Colonic mucosa (tissue), 4 donors: ENCODE results near the gene SLC47A1. TPM values are rescaled to one million over a fixed set of nuclear protein-coding genes. Genes with fewer than 3 reads are reported as not detected.

Source experiments
- DNase-seq: peaks from one replicate; pipeline ENCODE4 v3.0.0-alpha.2; 2020
- H3K27ac ChIP-seq: fragments of 200-600 bp; one replicate; pipeline ENCODE4 v1.8.0; 2021
- H3K27me3 ChIP-seq: fragments of 200-600 bp; one replicate; pipeline ENCODE4 v1.8.0; 2021
- H3K36me3 ChIP-seq: fragments of 200-600 bp; one replicate; pipeline ENCODE4 v1.8.0; 2021
- H3K4me1 ChIP-seq: fragments of 200-600 bp; one replicate; pipeline ENCODE4 v1.8.0; 2021; ENCODE audit warnings: mild to moderate bottlenecking
- H3K4me3 ChIP-seq: fragments of 200-600 bp; one replicate; pipeline ENCODE4 v1.8.0; 2021
- H3K9ac ChIP-seq, 2 donors: one replicate each; pipeline ENCODE4 v1.7.0; 2013; ENCODE audit warnings: control low read depth in 2 of 2, low read depth in 2 of 2, low read length in 2 of 2
- H3K9me3 ChIP-seq: fragments of 200-600 bp; one replicate; pipeline ENCODE4 v1.8.0; 2021
- intact Hi-C: fragments of 100-400 bp; cut with DNase I; formaldehyde crosslinking; loops from one replicate; pipeline ENCODE4 v1.14.1; 2022
- total RNA-seq, 2 donors: library from RNA; stranded (reverse); fragmentation: NEBNext Ultra II Directional in 1 of 2; extraction: Animal tissue kit (Norgen Biotek cat#: 25700) in 1 of 2; gene quantifications; one replicate each; pipeline ENCODE4 v1.2.1, GENCODE V29; 2021
- TF ChIP-seq, protein P1 (sequence below): fragments of 200-600 bp; IDR thresholded peaks from one replicate; pipeline ENCODE4 v1.8.0; 2022; ENCODE audit warnings: antibody characterized with exemption, mild to moderate bottlenecking
- donor health status: healthy.
- donor health status: DM: no; HTN: no; CAD: no.
- donor health status: DM: no; HTN: no; CAD: no.

Gene SLC47A1
- total RNA-seq, 2 donors from 2014 or later: 0.37 to 1.0 TPM

DNA sequence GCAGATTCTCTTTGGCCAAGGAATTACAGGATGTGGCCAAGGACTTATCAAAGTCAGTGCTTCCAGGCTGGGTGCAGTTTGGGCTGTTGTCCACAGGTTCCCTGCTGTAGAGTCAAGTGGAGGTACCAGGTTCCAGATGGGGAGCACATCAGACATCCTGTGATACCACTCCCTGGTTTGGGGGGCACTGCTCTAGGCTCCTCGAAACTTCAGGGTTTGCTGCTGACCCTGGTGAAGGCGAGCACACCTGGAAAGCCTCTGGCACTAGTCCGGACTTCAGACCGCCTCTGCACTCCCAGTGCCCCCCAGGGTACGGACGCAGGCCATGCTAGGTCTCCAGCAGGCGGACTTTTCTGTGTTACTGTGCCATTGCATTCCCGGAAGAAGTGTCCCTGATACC is 10.7 kb downstream of the SLC47A1 start:
- no peak overlapping the region for H3K9ac ChIP-seq
- no peak overlapping the region for H3K27ac ChIP-seq
- H3K4me3 ChIP-seq: no peak overlapping the region
- intact Hi-C loops: loop anchor here (10.0 kb wide), 1 partner anchor 50 kb away; no protein-coding TSS in a partner anchor
- no peaks in the 10 kb centered on the region for H3K9me3 ChIP-seq
- no peaks in the 10 kb centered on the region for H3K27me3 ChIP-seq
- peaks cover 8% of the 10 kb centered on the region for H3K4me1 ChIP-seq
- H3K36me3 ChIP-seq: no peaks in the 10 kb centered on the region
- DNase-seq: no peak
- TF ChIP-seq, protein P1, sequence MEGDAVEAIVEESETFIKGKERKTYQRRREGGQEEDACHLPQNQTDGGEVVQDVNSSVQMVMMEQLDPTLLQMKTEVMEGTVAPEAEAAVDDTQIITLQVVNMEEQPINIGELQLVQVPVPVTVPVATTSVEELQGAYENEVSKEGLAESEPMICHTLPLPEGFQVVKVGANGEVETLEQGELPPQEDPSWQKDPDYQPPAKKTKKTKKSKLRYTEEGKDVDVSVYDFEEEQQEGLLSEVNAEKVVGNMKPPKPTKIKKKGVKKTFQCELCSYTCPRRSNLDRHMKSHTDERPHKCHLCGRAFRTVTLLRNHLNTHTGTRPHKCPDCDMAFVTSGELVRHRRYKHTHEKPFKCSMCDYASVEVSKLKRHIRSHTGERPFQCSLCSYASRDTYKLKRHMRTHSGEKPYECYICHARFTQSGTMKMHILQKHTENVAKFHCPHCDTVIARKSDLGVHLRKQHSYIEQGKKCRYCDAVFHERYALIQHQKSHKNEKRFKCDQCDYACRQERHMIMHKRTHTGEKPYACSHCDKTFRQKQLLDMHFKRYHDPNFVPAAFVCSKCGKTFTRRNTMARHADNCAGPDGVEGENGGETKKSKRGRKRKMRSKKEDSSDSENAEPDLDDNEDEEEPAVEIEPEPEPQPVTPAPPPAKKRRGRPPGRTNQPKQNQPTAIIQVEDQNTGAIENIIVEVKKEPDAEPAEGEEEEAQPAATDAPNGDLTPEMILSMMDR: no peak

DNA sequence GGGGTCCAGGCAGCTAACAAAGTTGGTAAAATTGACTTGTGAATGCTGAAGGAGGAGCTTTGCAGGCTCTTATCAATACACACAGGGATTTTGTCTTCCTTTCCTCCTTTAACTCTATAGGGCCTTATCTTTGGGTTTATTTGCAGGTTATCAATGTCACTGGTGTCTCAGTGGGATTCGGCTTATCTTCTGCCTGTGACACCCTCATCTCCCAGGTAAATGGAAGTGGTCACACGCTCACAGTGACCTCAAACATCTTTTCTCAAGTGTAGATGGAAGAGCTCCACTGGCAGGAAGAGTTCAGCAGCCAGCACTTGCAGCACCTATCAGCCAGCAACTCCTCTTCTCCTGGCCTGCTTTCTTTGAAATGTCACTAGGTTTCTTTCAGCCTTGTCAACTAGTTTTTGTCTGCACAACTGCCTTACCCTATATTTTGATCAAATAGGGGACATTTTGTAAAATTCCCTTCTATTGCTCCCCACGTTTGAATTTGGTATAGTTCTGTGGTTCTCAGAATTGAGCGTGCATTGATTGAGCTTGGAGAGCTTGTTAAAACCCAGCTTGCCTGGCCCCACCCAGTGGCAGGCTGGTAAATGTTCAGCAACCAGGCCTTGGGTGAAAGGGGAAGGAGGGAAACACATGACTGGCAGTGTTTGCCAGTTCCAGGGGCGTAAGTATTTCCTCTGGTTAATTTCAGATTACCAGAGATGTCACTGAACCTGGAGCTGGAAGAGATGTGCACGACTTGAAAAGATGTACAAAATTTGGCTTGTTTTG is 12.8 kb downstream of the SLC47A1 start:
- no peaks in the 10 kb centered on the region for H3K36me3 ChIP-seq
- peak overlapping the region; percentile 9 for H3K27ac ChIP-seq
- intact Hi-C loops: loop anchor here (10.0 kb wide), 1 partner anchor 48 kb away; no protein-coding TSS in a partner anchor
- H3K9me3 ChIP-seq: no peaks in the 10 kb centered on the region
- H3K27me3 ChIP-seq: no peaks in the 10 kb centered on the region
- H3K9ac ChIP-seq: no peak overlapping the region
- no peak overlapping the region for H3K4me3 ChIP-seq
- peak; percentile 74 for DNase-seq
- H3K4me1 ChIP-seq: peaks cover 8% of the 10 kb centered on the region
- TF ChIP-seq, protein P1: peak; percentile 18

DNA sequence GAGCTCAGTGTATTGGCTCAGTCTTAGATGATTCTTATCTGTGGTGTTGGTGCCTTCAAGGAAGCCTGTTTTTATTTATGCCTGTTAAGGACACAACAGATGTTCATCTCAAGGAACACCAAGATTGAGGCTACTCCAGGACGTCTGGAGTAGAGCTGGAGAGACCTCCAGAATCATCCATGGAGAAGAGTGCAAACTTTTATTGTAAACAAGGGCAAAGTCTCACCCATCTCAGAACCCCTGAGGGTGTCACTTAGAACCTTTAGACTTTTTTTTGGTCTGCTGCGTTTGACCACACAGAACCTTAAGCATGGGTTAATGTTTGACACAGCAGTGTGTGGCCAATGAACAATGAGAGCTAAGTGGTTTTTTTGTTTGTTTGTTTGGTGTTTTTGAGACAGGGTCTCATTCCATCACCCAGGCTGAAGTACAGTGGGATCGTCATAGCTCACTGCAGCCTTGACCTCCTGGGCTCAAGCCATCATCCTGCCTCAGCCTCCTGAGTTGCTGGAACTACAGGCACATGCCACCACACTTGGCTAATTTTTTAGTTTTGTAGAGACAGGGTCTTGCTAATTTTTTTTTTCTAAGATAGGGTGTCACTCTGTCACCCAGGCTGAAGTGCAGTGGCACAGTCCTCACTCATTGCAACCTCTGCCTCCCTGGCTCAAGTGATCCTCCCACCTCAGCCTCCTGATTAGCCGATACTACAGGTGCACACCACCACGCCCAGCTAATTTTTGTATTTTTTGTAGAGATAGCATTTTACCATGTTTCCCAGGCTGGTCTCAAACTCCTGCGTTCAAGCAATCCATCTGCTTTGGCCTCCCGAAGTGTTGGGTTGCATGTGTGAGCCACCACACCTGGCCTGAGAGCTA is 16.3 kb downstream of the SLC47A1 start:
- TF ChIP-seq, protein P1: no peak
- no peaks in the 10 kb centered on the region for H3K36me3 ChIP-seq
- no peaks in the 10 kb centered on the region for H3K9me3 ChIP-seq
- H3K4me1 ChIP-seq: peaks cover 8% of the 10 kb centered on the region
- H3K27ac ChIP-seq: no peak overlapping the region
- no peak overlapping the region for H3K4me3 ChIP-seq
- H3K27me3 ChIP-seq: no peaks in the 10 kb centered on the region
- intact Hi-C loops: loop anchor here (10.0 kb wide), 1 partner anchor 45 kb away; no protein-coding TSS in a partner anchor
- no peak for DNase-seq
- no peak overlapping the region for H3K9ac ChIP-seq

DNA sequence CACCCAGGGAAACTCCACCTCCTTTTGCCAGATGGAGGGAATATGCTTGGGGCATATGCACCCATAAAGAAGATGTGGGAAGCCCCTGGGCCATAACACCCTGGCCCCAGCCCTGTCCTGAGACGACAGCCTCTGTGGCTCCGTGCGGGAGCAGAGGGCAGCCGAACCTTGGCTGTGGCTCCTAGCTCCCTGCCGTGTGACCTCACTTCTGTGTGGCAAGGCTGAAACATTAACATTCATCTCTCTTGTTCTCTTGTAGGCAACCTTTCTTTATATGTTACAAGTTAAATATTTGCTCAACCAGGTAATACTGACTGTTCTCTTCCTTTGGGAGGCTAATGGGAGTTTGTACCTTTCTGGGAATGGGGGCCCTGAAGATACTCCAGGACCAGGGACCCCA is 17.5 kb downstream of the SLC47A1 start:
- Histone ChIP-seq H3K27ac (no peak overlapping the region), H3K9me3 (no peaks in the 10 kb centered on the region), H3K27me3 (no peaks in the 10 kb centered on the region), H3K36me3 (no peaks in the 10 kb centered on the region), H3K9ac (no peak overlapping the region), H3K4me1 (peaks cover 5% of the 10 kb centered on the region), H3K4me3 (no peak overlapping the region)
- TF ChIP-seq, protein P1: no peak
- DNase-seq: no peak
- intact Hi-C loops: no loop called here

DNA sequence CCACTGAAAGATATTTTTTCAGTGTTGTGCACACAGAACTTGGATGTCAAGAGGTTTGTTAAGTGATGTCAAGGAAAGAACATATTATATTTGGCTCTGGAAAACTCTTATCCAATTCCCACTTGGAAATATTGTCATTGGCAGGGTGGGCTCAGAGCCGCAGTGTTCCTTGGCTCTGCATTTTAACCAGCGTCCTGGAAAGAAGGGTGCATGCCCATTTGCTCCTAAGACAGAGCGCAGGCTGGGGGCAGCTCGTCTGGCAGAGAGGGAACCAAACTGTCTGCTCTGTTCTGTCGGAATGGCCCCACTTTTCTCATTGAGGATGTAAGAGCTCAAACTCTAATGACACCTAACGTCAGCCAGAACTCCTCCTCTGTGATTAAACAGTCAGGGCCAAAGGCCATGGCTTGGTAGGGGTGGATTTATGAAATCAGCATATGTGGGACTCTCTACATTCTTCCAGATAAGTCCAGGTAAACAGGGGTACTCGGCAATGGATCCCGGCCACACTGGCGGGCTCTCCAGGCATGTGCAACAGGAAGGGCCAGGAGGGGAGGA is 18.0 kb downstream of the SLC47A1 start:
- intact Hi-C loops: no loop called here

More for the DNA sequence above, 18.0 kb downstream of the SLC47A1 start:
- peaks cover under 1% of the 10 kb centered on the region for H3K4me1 ChIP-seq
- no peak overlapping the region for H3K27ac ChIP-seq
- H3K9ac ChIP-seq: no peak overlapping the region
- H3K9me3 ChIP-seq: no peaks in the 10 kb centered on the region
- no peak overlapping the region for H3K4me3 ChIP-seq
- TF ChIP-seq, protein P1: no peak
- DNase-seq: peak; percentile 42
- H3K36me3 ChIP-seq: no peaks in the 10 kb centered on the region
- H3K27me3 ChIP-seq: no peaks in the 10 kb centered on the region
